Hematopoietic multipotent progenitor cell (in vitro differentiated cells): ENCODE measurements around the gene PTPRCAP. TPM values are rescaled to one million over a fixed set of nuclear protein-coding genes. Genes with fewer than 3 reads are reported as not detected.
"Not testable (repeated sequence)": the region's sequence is repeated elsewhere in the genome, so short reads cannot be mapped to it uniquely, and the experiment has no call there.

Experiments
- DNase-seq, 3 donors: peaks; one replicate each; pipeline ENCODE4 v3.0.0-alpha.2; 2011 to 2015; ENCODE audit warnings: low read depth in 2 of 3, low spot score in 2 of 3
- total RNA-seq: library from RNA; depleted of rRNA; stranded (reverse); fragments of >200 nt; gene quantifications from one replicate; pipeline ENCODE4 v1.2.3, GENCODE V29; 2012

PTPRCAP gene
- total RNA-seq, 1 donor: 230 TPM

DNA sequence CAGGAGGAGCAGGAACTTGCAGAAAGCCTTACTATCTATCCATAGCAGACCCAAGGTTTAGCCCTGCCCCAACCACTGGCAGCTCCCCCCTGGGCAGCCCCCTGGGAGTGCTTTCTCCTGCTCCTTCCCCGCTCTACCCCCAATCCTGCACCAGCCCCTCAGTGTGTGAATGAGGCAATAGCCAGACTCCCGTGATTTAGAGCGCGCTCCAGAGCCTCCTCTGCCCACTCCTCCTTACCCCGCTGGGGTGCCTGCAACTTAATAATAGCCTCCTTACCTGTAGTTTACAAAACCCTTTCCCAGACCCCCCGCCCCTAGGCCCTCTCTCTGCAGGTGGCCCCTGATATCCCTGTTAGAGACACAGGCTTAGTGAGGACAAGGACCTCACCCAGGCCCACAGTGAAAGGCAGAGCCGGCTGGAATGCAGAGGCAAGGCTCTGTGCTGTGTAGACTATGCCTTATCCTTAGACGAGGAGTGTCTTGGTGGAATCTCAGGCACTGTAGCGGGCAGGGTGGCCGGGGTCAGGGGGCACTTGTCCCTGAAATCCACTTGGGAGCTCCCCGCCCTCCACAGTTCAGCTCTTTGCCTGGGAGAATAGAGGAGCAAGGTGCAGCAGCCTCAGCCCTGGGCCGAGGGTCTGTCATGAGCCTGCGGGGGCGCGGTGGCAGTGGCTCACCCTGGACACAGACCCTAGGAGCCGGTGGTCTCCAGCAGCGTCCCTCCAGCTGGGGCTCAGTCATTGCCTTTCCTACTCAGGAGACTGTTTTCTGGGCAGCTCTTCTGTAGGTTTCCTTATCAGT lies 26.3 kb downstream of the PTPRCAP start:
- DNase-seq: no peak

DNA sequence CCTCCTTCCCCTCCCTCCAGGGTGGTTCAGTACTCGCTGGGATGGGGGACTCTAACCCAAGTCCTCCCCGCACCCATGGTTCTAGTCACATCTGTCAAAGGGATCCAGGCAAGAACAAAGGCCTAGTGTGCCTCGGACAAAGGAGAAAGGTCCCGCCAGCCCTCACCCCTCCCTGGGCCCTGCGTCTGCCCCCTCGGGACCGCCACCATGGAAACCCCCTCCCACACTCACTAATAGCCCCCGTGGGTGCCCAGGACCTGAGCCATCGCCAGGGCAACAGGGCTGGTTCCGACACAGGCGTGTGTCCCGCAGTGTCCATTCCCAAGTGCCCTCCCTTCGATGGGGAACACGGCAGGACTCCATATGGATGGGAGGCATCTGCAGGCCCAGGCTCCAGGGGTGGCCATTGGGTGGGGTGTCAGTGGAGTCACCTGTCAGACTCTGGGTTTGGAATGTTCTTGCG lies 27.1 kb downstream of the PTPRCAP start:
- DNase-seq: no peak

DNA sequence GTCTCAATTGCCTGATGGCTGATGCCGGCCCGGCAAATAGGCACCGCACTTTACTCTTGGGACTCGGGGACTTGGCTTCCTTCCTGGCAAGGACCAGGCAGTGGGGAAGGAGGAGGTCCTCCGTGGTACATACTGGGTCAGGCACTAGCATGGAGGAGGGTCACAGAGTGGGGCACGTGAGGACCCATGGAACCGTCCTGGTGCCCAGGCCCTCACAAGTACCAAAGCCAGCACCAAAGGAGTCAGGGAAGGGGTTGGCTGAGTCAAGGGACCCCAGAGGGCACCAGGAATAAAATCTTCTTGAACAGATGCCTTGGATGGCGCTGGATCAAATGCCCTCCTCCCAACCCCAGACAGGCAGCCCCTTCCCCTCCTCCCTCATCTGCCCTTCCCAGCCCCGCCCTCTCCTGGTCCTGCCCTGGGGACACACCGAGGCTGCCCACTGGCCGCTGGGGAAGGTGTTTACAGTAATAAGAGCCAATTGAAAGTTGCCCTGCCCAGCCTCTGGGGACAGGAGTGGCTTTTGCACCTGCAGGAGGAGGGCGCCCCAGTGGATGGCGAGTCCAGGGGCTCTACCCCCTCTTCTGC lies 27.6 kb downstream of the PTPRCAP start:
- no peak for DNase-seq

DNA sequence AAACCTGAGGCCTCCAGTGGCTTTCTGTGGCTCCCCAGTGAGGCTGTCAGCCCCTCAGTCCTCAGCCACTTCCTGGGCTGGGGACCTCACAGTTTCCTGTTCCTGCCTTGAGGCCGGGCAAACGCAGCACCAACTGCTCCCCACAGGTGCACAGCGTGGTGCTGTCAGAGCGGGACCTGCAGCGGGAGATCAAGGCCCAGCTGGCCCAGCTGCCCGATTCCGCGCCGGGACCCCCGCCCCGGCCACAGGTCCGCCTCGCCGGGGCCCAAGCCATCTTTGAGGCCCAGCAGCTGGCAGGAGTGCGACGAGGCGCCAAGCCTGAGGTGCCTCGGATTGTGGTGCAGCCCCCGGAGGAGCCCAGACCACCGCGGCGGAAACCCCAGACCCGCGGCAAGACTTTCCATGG lies 28.2 kb downstream of the PTPRCAP start:
- peak in 2 of 3 donors; percentile 76 to 88 for DNase-seq

DNA sequence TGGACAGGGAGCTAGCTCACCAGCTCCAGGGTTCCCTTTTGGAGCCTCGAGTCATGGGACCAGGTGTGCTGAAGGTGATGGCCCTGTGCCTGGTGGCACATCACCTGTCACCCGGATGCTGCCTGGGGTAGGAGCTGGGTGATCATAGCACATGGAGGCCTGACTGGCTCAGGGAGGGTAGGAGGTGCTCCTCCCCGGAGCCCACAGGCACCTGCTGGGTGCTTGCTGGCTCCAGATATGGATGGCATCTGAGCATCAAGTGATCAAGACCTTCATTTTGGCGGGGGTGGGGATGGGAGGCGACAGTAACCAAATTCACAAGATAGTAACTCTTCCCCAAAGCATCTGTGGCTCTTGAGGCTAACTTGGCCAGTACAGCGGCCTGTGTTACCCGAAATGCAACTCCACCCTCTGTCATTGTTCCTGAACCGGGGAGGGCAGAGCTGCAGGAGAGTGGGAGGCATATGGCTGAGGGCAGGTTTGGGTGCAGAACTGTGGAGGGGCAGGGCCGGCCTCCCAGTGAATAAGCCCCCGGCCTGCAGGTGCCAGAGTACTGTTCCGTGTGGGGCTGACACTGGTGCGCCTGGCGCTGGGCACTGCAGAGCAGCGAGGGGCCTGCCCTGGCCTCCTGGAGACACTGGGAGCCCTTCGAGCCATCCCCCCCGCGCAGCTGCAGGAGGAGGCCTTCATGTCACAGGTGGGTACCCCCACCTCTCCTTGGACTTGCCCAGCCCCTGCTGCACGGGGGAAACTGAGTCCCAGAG lies 28.9 kb downstream of the PTPRCAP start:
- DNase-seq: no peak

DNA sequence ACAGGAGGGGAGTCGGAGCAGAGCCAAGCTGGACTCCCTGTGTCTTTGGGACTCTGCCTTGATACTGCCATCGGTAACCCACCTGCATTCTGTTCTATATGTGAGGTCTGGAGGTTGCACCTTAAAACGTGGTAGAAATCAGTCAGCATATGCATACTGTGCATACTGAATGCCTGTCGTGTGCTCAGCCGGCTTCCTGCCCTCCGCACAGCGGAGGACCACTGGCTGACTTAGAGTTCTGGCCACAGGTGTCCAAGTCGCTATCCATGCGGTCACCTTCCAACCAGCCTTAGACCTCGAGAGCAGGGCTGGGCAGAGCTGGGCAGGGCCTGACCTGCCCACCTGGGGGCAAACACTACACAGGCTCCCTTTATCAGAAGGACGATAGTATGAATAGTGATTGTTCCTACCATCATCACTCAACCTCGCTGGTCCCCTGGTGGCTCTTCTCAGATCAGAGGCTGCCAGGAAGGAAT lies 29.8 kb downstream of the PTPRCAP start:
- no peak for DNase-seq

DNA sequence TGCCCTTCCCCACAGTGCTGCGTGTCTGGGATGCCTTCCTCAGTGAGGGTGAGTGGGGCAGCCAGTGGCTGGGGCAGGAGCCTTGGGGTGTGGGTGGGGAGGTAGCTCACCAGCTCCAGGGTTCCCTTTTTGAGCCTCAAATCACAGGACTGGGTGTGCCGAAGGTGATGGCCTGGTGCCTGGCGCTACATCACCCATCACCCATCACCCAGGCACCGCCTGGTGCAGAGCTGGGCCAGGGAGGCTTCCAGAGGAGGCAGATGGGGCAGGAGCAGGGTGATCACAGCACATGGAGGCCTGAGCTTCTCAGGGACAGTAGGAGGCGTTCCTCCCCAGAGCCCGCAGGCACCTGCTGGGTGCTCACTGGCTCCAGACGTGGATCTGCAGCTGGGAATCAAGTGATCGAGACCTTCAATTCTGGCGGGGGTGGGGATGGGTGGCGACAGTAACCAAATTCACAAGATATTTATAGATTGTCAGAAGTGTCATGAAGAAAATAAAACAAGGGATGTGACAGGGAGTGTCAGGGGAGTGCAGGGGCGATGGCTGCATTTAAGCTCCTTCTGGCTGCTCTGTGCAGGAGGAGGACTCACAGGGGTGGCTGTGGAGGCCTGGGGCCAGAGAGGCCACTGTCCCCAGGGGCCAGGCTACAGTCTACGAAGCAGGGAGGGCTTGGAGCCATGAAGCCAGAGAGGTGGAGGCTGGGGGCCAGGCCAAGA lies 30.4 kb downstream of the PTPRCAP start:
- no peak for DNase-seq

DNA sequence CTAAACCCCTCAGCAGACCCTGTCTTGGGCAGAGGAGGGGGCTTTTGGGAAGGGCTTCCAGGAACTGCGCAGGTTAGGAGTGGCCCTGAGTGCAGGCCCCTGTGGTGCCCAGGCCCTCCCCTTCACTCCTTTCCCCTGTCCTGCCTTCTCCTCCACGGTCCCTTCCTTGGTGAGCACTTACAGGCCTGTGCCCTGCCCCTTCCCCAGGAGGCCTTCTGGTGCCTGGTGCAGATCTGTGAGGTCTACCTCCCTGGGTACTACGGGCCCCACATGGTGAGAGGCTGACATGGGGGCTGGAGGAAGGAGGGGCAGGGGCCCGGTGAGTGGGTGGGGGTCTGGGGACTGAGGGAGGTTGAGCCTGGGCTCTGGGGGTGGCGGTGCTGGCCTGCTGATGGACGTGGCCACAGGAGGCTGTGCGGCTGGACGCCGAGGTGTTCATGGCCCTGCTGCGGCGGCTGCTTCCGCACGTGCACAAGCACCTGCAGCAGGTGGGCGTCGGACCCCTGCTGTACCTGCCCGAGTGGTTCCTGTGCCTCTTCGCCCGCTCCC lies 31.0 kb downstream of the PTPRCAP start:
- DNase-seq: no peak

DNA sequence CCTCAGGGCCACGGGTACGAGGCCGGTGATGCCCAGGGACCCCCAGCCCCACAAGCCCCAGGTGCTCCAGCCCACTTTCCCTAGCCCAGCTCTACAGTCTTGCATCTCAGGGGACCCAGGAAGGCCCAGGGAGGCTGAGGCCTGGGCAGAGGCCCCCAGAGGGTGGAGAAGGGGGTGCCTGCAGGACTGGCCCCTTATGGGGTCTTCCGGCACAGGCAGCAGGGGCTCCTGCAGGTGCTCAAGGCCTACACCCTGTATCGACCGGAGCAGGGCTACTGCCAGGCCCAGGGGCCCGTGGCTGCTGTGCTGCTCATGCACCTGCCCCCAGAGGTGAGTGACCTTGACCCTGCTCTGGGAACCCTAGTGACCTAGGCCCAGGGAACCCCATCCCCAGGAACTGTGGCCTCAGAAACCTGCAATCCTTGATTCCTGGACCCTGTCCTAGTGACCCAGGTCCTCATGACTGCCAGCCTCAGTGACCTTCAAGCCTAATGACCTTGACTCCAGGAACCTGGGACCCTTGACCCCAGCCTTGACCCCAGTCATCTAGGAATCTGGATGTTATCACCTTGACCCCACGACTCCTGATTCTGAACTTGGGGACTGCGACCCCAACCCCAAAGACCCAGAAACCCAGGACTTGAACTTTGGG lies 31.7 kb downstream of the PTPRCAP start:
- no peak for DNase-seq

DNA sequence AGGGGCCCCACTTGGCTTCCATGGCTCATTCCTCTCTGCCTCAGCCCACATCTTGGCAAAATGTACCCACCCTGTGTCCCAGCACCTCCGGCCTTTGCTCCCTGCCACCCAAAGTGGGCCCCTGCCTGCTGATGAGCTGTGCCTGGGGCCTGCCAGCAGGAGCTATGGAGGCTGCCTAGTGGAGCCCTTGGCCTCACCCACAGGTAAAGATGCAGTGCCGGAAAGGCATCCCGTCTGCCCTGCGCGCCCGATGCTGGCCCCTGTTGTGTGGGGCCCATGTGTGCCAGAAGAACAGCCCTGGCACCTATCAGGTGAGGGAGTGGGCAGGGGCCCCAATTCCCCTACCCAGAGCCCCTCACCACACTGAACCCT lies 32.3 kb downstream of the PTPRCAP start:
- DNase-seq: no peak

DNA sequence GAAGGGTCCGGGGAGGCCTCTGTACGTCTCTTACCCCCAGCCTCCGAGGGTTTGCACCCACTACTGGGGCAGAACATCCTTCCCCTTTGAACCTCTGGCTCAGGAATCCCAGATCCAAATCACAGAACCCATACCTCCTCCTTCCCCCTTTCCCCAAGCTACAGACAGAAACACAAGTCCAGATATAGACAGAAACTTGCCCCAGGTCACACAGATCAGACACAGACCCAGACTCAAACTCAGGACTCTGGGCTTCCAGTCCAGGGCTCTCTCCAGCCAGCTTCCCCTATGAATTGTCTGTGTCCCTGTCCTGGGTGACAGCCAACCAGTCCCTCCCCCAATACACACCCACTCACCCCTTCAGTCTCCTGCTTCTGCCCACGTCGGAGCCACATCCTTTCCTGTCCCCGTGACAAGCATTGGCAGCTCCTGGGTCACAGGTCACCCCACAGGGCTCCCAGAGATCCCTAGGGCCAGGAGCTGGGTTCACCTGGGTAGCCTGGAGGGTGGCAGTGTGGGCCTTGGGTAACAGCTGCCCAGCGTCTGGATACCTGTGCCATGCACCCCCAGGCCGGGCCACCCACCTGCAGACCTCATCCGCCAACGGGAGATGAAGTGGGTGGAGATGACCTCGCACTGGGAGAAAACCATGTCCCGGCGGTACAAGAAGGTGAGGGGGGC lies 32.8 kb downstream of the PTPRCAP start:
- no peak for DNase-seq

DNA sequence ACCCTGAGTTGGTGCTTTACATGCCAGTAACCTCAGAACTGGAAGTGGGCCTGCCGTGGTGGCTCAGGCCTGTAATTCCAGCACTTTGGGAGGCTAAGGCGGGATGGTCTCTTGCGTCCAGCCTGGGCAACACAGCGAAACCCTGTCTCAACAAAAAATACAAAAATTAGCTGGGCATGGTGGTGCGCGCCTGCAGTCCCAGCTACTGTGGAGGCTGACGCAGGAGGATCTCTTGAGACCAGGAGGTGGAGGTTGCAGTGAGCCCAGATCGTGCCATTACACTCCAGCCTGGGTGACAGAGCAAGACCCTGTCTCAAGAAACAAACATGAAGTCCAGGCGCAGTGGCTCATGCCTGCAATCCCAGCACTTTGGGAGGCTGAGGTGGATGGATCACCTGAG lies 34.4 kb downstream of the PTPRCAP start:
- not testable (repeated sequence) for DNase-seq

DNA sequence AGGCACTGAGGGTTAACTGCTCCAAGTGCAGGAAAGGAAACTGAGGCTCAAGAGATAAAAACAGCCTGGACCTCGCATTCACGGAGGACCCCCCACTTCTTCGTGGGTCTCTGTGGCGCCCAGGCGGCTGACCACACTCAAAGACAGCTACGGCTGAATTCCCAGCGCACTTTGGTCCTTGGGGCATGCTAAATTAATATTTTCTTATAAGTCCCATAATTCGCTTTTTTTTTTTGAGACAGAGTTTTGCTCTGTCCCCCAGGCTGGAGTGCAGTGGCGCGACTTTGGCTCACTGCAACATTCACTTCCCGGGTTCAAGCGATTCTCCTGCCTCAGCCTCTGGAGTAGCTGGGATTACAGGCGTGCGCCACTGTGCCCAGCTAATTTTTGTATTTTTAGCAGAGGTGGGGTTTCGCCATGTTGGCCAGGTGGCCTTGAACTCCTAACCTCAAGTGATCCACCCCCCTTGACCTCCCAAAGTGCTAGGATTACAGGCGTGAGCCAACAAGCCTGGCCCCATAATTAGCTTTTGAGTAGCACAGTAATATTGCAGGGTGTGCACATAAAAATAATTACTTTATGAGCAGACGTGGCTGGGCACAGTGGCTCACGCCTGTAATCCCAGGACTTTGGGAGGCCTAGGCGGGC lies 35.2 kb downstream of the PTPRCAP start:
- DNase-seq: not testable (repeated sequence)

DNA sequence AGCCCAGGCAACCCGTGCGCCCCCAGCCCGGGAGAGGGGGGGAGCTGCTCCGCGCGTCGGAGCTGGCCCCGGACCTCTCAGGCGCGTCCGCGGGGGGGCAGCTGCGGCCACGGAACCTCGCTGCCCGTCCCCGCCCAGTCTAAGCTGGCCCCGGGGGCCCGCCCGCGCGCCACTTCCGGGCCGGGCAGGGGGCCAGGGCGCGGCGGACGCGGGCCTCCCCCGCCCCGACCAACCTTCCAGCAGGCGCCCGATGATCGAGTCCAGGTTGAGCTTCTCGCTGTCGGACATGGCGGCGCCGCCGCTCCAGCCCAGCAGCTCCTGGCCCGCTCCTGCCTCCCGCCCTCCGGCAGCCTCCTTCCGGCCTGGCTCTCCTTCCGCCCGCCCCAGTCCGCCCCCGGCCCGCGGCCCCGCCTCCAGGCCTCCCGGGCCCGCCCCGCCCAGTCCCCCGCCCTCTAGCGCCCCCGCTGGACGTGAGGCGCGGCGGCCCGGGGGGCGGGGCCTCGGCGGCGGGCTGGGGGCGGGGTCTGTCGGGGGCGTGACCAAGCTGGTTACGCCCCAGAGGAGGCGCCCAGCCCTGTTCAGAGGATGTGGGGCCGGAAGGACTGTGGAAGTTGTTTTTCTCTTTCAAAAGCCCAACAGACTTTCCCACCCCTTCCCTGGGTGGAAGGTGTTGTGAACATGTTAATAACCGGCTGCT lies 35.8 kb downstream of the PTPRCAP start, which contains the start of gene PPP1CA:
TSS of gene PPP1CA (minus strand) at position 364 of the 697 bp plus-strand sequence. CDS start at position 288, 76 bp downstream.
- peak; percentile 85 to 90 (median 88) for DNase-seq

DNA sequence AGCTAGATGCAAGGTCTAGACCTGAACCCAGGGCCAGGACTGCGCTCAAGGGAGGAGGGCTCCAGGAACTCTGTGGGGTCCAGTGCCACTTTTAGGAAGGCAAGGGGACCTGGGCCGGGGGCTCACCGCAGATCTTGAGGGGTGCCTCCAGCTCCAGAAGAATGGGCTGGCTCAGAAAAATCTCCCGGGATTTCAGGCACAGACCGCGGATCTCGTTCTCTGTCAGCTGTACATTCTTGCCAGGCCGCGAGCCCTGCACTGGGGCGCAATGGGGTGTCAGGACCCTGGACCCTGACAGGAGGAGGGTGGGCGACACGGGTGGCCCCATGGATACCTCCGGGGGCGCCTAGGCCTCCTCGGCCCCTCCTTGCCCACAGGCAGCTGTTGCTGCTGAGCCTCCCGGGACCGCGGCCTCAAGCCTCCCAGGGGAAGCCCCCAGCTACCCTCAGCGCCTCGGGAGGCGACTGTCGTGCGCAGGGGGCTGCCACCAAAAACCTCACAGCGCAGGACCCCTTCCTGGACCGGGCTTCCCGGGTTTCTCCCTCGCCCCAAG lies 36.5 kb downstream of the PTPRCAP start:
- no peak for DNase-seq

DNA sequence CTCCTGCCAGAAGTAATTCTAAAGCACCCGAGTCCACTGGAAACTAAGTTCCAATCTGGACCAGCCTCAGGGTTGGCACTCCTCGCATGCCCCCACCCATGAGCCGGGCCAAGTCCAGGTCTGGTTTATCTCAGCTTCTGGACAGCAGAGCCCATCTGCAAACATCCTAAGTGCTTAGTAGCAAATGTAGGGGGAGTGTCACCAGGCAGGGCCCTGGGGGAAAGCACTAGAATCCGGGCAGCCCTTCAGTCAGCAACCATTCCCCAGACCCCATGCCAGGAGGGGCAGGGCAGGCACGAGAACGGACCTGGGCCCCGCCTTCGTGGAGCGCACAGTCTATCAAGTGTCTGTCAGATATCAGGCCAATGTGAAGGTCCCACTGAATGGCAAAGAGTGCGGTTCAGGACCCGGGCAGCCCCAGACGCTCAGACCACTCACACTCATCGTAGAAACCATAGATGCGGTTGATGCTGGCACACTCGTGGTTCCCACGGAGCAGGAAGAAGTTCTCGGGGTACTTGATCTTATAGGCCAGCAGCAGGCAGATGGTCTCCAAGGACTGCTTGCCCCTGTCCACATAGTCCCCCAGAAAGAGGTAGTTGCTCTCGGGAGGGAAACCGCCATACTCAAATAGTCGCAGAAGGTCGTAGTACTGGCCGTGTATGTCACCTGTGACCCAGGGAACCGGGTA lies 37.1 kb downstream of the PTPRCAP start:
- DNase-seq: no peak
